GM21723 (cell line): ENCODE data around the gene RHOU.
A peak's percentile ranks its signal among the peaks of the same experiment; 100 is the strongest.

Experiments used
- ATAC-seq: cut with Tn5 transposase; IDR thresholded peaks from one replicate; pipeline ENCODE4 v1.9.1; 2021; ENCODE audit warnings: mild to moderate bottlenecking, moderate library complexity; ENCODE audit not compliant: unreplicated experiment

Gene RHOU

DNA sequence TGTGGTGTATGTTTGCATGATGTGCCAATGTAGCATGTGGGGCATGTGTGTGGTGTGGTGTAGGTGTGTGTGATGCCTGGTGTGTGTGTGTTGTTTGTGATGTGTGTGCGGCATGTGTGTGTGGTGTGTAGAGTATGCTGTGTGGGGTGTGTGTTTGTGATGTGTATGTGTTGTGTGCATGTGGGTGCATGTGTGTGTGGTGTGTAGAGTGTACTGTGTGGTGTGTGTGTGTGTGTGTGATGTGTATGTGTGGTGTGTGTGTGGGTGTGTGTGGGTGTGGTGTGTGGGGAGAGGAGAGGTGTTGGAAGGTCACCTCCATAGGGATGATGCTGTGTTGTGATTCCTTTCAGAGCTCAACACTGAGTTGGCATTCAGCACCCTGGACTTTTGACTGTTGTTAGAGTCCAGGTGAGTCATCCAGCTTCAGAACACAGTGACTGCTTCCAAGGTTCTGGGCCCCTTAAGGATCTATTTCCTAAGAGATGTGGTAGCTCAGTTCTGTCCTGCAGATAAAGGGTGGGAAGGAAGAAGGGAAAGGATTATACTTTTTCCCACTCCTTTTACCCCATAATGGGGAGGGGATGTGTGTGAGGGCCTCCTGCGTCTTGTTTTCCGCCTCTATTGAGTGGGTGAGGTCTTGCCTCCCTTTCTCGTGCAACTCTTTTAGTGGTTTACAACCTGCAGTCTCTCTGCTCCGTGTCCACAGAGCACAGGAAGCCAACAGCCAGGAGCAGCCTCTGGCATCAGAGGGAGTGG, 47.6 kb downstream of the RHOU start:
- ATAC-seq: no peak

DNA sequence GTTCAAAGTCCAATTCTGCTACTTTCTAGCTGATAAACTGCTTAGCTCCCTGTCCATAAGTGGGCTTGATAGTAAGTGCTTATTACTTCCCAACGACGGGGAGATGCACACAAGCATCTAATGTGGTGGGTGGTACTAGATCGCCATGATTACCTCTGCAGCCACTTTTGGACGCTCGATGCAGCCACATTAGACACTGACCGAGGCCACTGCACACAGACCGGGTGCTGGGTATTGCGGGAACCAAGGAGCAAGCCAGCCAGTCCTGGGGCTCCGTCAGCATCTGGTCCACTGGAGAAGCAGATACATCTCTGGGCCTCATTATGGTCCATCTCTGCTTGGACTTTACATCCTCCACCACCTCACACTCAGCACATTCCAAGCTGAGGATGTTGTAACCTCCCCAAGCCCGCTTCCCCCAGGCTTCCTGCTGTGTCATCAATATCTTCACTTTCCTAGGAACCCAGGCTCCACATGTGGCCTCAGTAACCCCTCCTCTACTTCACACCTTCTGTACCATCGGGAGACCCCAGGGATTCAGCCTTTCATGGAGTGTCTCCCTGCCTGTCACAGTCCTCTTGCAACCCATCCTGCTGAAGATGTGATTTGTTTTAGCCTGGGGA, 48.2 kb downstream of the RHOU start:
- no peak for ATAC-seq

DNA sequence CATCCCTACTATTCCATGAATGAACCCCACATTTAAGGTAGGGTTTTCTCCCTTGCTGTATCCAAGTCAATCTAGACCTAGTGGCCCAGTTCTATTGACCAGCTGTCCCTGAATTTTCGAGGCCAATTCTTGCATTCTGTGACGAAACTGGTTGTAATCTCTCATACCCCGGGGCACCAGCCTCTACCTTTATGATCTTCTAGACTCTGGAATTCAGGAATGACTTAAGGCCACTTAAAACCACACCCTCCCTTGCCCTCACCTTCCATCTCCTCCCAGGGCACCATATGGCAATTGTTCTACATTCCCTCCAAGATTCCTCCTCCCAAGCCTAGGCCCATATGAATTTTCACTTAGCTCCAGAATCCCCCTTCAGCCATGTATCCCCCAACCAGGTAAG, 48.9 kb downstream of the RHOU start:
- no peak for ATAC-seq

DNA sequence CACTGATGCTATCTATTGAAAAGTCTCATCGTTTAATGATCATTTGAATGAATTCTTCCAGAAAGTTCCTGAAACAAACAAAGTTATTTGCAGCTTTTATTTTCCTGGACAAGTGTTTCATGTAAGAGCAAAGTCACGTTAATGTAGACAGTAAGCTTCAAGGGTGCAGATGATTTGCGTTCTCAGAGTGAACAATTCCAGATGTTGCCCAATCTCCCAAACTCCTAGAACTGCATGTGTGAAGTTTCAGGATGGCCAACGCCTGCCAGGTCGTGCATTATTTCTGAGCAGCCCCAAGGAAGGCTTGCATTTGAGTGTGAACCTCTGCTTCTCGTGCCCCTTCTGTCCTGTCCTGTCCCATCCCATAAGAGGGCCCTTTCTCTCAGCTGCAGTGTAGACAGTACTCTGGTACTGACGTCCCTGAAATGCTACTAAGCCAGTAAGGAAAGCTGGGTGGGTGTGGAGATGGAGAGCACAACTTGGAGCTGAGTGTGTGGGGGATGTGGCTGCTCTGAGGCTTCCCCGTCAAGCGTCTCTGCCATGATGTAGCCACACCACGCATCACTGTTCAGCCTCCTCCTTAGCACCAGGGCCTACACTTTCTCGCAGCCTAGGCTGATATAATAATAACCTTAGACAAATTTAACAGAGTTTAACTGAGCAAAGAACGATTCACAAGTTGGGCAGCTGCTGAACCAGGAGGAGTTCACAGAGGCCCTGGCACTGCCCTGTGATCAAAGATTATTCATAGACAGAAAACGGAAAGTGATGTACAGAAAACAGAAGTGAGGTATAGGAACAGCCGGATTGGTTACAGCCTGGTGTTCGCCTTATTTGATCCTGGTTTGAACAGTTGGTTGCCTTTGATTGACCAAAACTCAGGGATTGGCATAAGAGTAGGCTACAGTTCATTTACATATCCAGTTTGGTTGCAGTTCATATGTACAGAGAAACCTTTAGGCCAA, 50.4 kb downstream of the RHOU start:
- no peak for ATAC-seq

DNA sequence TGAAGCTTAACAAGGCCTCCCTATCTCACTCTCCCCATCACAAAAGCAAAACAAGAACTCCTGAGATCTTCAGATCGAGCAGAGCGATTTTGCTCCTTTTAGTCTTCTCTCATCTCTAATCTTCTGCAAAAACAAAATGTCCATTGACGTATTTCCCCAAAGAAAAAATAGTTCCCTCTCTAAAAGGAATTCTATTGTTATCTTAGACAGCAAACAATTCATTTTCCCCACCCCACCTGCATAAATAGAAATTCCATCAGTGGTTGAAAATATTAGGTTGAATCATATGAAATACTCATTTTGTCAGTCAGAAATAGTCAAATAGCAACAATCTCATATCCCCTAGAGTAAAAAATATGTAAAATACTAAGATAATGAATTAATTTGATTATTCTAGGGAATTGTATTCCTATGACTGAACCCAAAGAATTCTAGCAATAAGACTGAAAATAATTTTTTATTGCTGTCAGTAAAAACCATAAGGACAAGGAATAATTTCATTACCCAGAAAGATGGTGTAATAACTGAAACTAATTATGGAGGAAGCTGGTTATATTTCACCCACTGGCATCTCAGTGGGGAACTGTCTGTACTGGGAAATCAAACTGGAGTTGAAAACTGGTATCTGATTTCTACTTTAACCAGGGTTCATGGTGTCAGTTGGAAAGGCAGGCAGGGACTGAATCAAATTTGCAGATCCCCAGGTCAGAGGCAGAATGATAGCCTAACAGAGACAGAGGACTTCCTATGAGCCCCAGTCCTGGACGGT, 51.3 kb downstream of the RHOU start:
- ATAC-seq: no peak

DNA sequence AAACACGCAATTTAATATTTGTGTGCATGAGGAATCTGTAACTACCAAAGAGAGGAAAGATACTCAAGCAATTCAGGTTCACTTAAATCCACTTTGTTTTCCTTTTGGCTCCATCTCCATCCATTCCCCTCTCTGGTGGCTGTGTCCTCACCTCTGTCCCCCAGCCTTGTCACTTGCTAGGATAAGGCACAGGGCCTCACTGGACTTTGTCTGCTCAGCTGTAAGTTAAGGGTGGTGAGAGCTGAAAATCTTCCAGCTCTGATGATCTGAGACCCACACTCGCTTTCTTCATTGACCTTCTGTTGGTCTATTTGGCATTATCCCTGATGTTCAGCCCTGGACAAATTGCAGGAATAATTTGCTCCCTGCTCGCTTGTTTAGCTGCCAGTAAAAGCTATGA, 56.5 kb downstream of the RHOU start:
- no peak for ATAC-seq

DNA sequence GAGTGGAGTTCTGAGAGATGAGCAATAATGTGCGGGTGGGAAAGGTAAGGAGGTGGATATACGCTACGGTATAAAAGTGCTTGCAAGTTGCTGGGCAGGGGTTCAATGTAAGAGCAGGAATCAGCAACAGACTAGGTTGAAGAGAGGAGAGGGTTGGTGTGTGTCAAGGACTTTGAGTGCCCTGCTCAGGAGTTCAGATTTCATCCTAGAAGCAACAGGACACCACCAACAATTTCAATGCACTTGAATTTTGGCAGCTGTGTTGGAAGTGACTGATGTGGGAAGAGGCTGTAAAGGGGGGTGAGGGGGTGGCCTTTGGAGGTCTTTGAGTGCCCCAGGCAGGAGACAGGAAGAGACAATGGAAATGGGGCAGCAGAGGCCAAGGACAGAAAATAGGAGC, 57.3 kb downstream of the RHOU start:
- ATAC-seq: no peak

DNA sequence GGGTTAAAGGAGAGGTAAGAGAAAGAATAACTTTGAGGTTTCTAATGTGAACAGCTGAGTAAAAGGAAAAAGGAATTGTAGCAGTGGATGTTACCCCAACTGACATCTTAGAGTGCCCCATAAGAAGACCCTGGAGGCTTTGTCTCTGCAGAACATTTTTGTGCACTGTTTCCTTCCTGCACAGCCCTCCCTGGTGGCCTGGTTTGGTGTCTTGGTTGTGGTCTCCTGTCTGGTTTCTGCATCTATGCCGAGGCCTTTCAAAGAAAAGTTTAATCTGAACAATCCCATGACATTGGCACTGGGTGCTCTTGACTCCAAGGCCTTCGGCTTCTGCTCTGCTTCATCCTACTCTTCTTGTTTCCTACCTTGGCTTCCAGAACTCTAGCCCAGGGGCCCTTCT, 57.8 kb downstream of the RHOU start:
- ATAC-seq: no peak

DNA sequence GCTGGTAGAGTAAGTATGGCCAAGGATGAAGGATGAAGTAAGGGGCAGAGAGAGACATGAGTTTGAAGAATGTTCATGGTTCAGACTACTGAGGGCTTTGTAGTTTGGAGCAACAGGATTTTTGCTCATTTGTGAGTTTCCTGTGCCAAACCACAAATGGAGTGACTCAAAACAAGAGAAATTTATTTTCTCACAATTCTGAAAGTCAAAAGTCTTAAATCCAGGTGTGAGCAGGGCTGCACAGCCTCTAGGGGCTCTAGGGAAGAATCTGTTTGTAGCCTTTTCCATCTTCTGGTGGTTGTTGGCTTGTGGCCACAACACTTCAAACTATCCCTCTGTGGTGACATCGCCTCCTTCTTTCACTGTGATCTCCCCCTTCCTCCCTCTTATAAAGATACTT, 58.9 kb downstream of the RHOU start:
- peak; percentile 54 for ATAC-seq

DNA sequence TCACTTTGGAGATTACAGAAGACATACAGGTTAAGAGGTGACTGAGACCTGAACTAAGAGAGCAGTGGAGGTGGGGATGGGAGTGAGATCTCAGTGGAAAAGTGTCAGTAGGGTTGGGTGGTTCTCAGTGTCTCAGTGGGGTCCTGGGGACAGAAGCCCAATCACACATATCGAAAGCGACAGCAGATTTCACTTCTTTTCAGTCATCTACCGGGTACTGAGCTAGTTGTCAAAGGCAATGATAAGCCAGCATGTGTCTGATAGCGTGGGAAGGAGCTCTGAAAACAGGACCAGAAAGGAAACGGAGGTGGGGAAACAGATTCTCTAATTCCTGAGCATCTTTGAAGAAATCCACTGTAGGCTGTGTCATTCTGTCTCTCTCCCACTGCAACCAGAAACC, 59.5 kb downstream of the RHOU start:
- no peak for ATAC-seq

DNA sequence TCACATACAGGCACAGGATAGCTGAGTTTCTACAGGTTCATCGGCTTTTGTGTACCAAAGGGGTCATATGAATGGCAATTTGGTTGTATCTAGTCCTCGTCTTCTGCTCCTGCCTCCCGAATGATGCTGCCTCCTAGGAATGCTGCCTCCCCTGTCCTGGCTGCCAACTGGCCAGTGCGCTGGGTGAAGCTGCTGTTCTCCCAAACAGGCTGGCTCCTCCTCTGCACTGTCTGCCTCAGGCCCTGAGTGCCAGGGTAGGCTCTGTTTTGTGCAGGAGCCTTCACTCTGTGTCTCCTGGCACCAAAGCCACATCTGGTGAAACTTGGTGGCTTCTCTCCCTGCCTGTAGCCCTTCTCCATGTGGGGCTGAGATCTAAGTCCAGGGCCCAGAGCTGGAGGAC, 60.3 kb downstream of the RHOU start:
- no peak for ATAC-seq
